ENCODE measurements around the gene PPP1R1B.

Gene PPP1R1B

GRCh38 chr17:39635614-39636176, 8.9 kb downstream of the PPP1R1B start:
- TF ChIP-seq CTCF (IDR thresholded peaks at IDR 0.05; ENCODE audit: control extremely low read depth, extremely low read depth, low read depth, missing control alignments), result no peak
- no peak for DNase-seq (ENCODE audit: extremely low spot score)
- POLR2A ChIA-PET, result no interaction called here
- CTCF ChIA-PET, result interaction anchor here (0.8 to 9.7 kb wide), 20 partner anchors 8 to 142 kb away, joined by 3 to 166 read pairs (median 4); partner anchors contain the start of genes MIEN1 and TCAP

GRCh38 chr17:39636587-39636926, 9.8 kb downstream of the PPP1R1B start:
- no peak for TF ChIP-seq CTCF (IDR thresholded peaks at IDR 0.05; ENCODE audit: control extremely low read depth, extremely low read depth, low read depth, missing control alignments)
- POLR2A ChIA-PET, result no interaction called here
- CTCF ChIA-PET, result interaction anchor here (1.0 to 9.7 kb wide), 3 partner anchors 11 to 18 kb away, joined by 4 to 112 read pairs (median 30); no protein-coding TSS in a partner anchor
- no peak for DNase-seq (ENCODE audit: extremely low spot score)

- TF ChIP-seq CTCF (IDR thresholded peaks at IDR 0.05; ENCODE audit: control extremely low read depth, extremely low read depth, low read depth, missing control alignments), result no peak
- CTCF ChIA-PET, result interaction anchor here (1.0 to 9.7 kb wide), 7 partner anchors 10 to 93 kb away, joined by 3 to 112 read pairs (median 6); partner anchors contain the start of gene MIEN1
- peak; percentile 97 for DNase-seq (ENCODE audit: extremely low spot score)
- POLR2A ChIA-PET, result interaction anchor here (0.9 kb wide), 1 partner anchor 316 kb away, joined by 3 read pairs; no protein-coding TSS in a partner anchor
Measured at GRCh38 chr17:39636927-39637736, 10.4 kb downstream of the PPP1R1B start, which contains the start of gene STARD3. TSS of gene STARD3 (plus strand) at chr17:39637144. CDS start at chr17:39653532, 16,388 bp downstream.

- ChIA-PET CTCF (interaction anchor here (0.9 to 9.7 kb wide), 7 partner anchors 9 to 473 kb away, joined by 3 to 112 read pairs (median 6); partner anchors contain the start of gene MIEN1), POLR2A (interaction anchor here (0.9 kb wide), 1 partner anchor 315 kb away, joined by 3 read pairs; no protein-coding TSS in a partner anchor)
- no peak for TF ChIP-seq CTCF (IDR thresholded peaks at IDR 0.05; ENCODE audit: control extremely low read depth, extremely low read depth, low read depth, missing control alignments)
- DNase-seq (ENCODE audit: extremely low spot score), result no peak
Measured at GRCh38 chr17:39638317-39638716, 11.6 kb downstream of the PPP1R1B start.

GRCh38 chr17:39639043-39639442, 12.3 kb downstream of the PPP1R1B start:
- ChIA-PET CTCF (interaction anchor here (0.8 to 9.7 kb wide), 6 partner anchors 9 to 90 kb away, joined by 3 to 112 read pairs (median 6); no protein-coding TSS in a partner anchor), POLR2A (no interaction called here)
- no peak for DNase-seq (ENCODE audit: extremely low spot score)
- no peak for TF ChIP-seq CTCF (IDR thresholded peaks at IDR 0.05; ENCODE audit: control extremely low read depth, extremely low read depth, low read depth, missing control alignments)

Data from GM10248 (cell line).